DOHH2 (cell line): Measurements from ENCODE around the gene CRTAC1.

Experiments used
- CTCF ChIP-seq: fragments of 200-600 bp; sonication (generic); IDR thresholded peaks from one replicate; pipeline ENCODE4 v1.5.1; 2014; ENCODE audit warnings: antibody characterized with exemption, mild to moderate bottlenecking, low read depth, low read length; ENCODE audit not compliant: poor library complexity, severe bottlenecking
- EZH2phosphoT487 ChIP-seq: fragments of 200-600 bp; sonication (generic); IDR thresholded peaks from 2 replicates; pipeline ENCODE4 v1.6.1; 2017; ENCODE audit warnings: borderline replicate concordance, mild to moderate bottlenecking, antibody characterized with exemption, low read length, moderate library complexity, mixed read lengths

GRCh38 chr10:97964748-97965147, 65.7 kb downstream of the CRTAC1 start:
- no peak for TF ChIP-seq CTCF
- no peak for TF ChIP-seq EZH2phosphoT487
